ENCODE measurements around the gene SHROOM3. TPM values are rescaled to one million over a fixed set of nuclear protein-coding genes. Genes with fewer than 3 reads are reported as not detected.

The SHROOM3 gene
- total RNA-seq, 2 experiments from 2014 or later = not detected

GRCh38 chr4:76737180-76737579, 302.2 kb downstream of the SHROOM3 start:
- intact Hi-C loops (cut with DNase I, micrococcal nuclease) = no loop called here
- TF ChIP-seq, protein P1, sequence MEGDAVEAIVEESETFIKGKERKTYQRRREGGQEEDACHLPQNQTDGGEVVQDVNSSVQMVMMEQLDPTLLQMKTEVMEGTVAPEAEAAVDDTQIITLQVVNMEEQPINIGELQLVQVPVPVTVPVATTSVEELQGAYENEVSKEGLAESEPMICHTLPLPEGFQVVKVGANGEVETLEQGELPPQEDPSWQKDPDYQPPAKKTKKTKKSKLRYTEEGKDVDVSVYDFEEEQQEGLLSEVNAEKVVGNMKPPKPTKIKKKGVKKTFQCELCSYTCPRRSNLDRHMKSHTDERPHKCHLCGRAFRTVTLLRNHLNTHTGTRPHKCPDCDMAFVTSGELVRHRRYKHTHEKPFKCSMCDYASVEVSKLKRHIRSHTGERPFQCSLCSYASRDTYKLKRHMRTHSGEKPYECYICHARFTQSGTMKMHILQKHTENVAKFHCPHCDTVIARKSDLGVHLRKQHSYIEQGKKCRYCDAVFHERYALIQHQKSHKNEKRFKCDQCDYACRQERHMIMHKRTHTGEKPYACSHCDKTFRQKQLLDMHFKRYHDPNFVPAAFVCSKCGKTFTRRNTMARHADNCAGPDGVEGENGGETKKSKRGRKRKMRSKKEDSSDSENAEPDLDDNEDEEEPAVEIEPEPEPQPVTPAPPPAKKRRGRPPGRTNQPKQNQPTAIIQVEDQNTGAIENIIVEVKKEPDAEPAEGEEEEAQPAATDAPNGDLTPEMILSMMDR (IDR thresholded peaks at IDR 0.05) = no peak
- DNase-seq = no peak
- ChIA-PET POLR2A (no interaction called here), CTCF (no interaction called here)
- H3K36me3 Mint-ChIP-seq (ENCODE audit: low read depth) = no peaks in the 10 kb centered on the region
- H3K27ac Mint-ChIP-seq = no peak overlapping the region
- ATAC-seq (ENCODE audit: poor library complexity) = no peak
- Histone ChIP-seq H3K27me3 (ENCODE audit: control insufficient read depth in 1 of 2, insufficient read depth in 2 of 2, low read length in 2 of 2) (no peaks in the 10 kb centered on the region), H3K4me1 (ENCODE audit: insufficient read depth, low read length) (no peaks in the 10 kb centered on the region), H3K9me3 (ENCODE audit: control insufficient read depth in 1 of 2, insufficient read depth in 1 of 2, low read length in 2 of 2) (peaks cover 0 to 5% of the 10 kb centered on the region in 2 experiments), H3K27ac (ENCODE audit: low read depth in 1 of 2, low read length in 2 of 2) (no peak overlapping the region), H3K36me3 (ENCODE audit: insufficient read depth, low read length) (no peaks in the 10 kb centered on the region), H3K4me3 (ENCODE audit: low read length) (no peak overlapping the region)
- no peaks in the 10 kb centered on the region for H3K4me1 Mint-ChIP-seq (ENCODE audit: low read depth)
- no peaks in the 10 kb centered on the region for H3K9me3 Mint-ChIP-seq
- H3K27me3 Mint-ChIP-seq = peaks cover 10% of the 10 kb centered on the region
- H3K4me3 Mint-ChIP-seq = no peak overlapping the region

DNA sequence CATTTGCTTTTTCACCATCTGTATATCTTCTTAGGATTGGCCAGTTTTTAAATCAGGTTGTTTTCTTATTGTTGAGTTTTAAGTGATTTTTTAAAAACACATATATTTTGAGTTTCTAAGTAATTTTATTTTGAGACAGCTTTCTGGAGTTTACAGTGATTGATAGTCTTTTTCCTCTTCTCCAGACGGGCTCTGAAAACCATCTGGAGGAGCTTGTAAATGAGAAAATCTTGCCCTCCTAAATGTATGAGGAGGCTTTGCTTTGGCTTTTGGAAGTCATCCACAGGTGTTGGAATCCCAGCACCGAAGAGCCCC, 302.7 kb downstream of the SHROOM3 start:
- ATAC-seq (ENCODE audit: poor library complexity) = no peak
- H3K27me3 Mint-ChIP-seq = peaks cover 10% of the 10 kb centered on the region
- intact Hi-C loops (cut with DNase I, micrococcal nuclease) = no loop called here
- Histone ChIP-seq H3K9me3 (ENCODE audit: control insufficient read depth in 1 of 2, insufficient read depth in 1 of 2, low read length in 2 of 2) (peaks cover 0 to 5% of the 10 kb centered on the region in 2 experiments), H3K4me3 (ENCODE audit: low read length) (no peak overlapping the region), H3K27ac (ENCODE audit: low read depth in 1 of 2, low read length in 2 of 2) (no peak overlapping the region), H3K36me3 (ENCODE audit: insufficient read depth, low read length) (no peaks in the 10 kb centered on the region), H3K27me3 (ENCODE audit: control insufficient read depth in 1 of 2, insufficient read depth in 2 of 2, low read length in 2 of 2) (no peaks in the 10 kb centered on the region), H3K4me1 (ENCODE audit: insufficient read depth, low read length) (no peaks in the 10 kb centered on the region)
- CTCF ChIA-PET = no interaction called here
- H3K4me3 Mint-ChIP-seq = no peak overlapping the region
- no peak overlapping the region for H3K27ac Mint-ChIP-seq
- POLR2A ChIA-PET = no interaction called here
- TF ChIP-seq, protein P1 (IDR thresholded peaks at IDR 0.05) = no peak
- H3K36me3 Mint-ChIP-seq (ENCODE audit: low read depth) = no peaks in the 10 kb centered on the region
- DNase-seq = no peak
- no peaks in the 10 kb centered on the region for H3K9me3 Mint-ChIP-seq
- no peaks in the 10 kb centered on the region for H3K4me1 Mint-ChIP-seq (ENCODE audit: low read depth)

GRCh38 chr4:76738086-76738931, 303.3 kb downstream of the SHROOM3 start:
- CTCF ChIA-PET = no interaction called here
- POLR2A ChIA-PET = no interaction called here
- Histone ChIP-seq H3K27ac (ENCODE audit: low read depth in 1 of 2, low read length in 2 of 2) (no peak overlapping the region), H3K36me3 (ENCODE audit: insufficient read depth, low read length) (no peaks in the 10 kb centered on the region), H3K9me3 (ENCODE audit: control insufficient read depth in 1 of 2, insufficient read depth in 1 of 2, low read length in 2 of 2) (peaks cover 0 to 5% of the 10 kb centered on the region in 2 experiments), H3K4me3 (ENCODE audit: low read length) (no peak overlapping the region), H3K27me3 (ENCODE audit: control insufficient read depth in 1 of 2, insufficient read depth in 2 of 2, low read length in 2 of 2) (no peaks in the 10 kb centered on the region), H3K4me1 (ENCODE audit: insufficient read depth, low read length) (no peaks in the 10 kb centered on the region)
- Mint-ChIP-seq H3K4me3 (no peak overlapping the region), H3K4me1 (ENCODE audit: low read depth) (no peaks in the 10 kb centered on the region), H3K9me3 (no peaks in the 10 kb centered on the region), H3K36me3 (ENCODE audit: low read depth) (no peaks in the 10 kb centered on the region), H3K27me3 (peaks cover 10% of the 10 kb centered on the region), H3K27ac (no peak overlapping the region)
- intact Hi-C loops (cut with DNase I, micrococcal nuclease) = no loop called here
- DNase-seq (no peak), ATAC-seq (ENCODE audit: poor library complexity) (no peak)
- TF ChIP-seq, protein P1 (IDR thresholded peaks at IDR 0.05) = no peak
